ENCODE measurements around the gene AATF.

Gene AATF

DNA sequence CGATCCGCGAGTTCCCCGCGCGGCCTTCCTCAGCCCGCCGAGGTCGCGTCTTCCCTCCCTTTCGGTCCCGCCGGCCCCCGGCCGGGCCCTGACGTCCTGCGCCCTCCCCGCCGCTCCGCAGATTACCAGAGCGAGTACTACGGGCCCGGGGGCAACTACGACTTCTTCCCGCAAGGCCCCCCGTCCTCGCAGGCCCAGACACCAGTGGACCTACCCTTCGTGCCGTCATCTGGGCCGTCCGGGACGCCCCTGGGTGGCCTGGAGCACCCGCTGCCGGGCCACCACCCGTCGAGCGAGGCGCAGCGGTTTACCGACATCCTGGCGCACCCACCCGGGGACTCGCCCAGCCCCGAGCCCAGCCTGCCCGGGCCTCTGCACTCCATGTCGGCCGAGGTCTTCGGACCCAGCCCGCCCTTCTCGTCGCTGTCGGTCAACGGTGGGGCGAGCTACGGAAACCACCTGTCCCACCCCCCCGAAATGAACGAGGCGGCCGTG lies 6.1 kb upstream of the AATF start:
- no peak for DNase-seq

DNA sequence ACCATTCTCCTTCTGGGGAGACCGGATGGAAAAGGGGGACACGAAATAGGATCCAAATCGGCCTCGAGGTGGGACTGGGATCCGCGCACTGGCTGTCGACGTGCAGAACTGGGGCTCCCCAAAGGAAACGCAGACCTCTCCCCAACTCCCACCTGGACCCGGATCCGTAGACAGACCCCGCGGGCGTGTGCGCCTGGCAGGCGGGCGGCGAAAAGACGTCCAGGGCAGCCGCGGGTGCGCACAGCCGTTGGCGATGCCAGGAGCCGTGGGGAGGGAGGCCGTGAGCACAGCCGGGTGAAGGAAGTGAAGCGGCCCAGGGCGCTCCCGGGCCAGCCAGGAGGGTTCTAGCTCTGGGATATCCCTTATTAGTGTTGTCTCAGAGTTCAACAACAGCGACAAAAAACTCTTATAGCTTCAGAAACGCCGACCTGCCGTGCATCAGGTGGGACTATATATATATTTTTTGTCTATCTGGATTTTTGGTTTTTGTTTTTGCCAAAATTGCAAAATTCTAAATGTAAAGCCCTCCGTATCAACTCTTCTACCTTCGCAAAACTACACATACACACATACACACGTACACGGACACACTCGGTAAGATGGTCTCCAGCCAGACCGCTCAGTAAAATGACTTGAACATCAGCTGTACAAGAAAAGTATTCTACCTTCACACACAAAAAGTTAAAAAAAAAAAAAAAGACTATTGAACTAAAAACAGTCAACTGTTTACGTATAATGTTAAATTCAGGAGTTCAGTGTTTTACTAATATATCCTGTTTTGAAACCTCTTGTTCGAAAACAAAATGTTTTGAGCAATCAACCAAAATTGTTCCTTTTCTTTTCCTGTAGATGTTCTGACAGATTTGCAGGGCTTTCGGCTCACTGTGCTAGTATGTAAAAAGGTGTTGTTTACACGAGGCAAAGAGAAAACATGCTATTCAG lies 5.2 kb upstream of the AATF start:
- DNase-seq, result no peak

GRCh38 chr17:36944553-36944952 lies 4.2 kb upstream of the AATF start:
- DNase-seq, result no peak

GRCh38 chr17:36945140-36945539 lies 3.6 kb upstream of the AATF start:
- DNase-seq, result no peak

DNA sequence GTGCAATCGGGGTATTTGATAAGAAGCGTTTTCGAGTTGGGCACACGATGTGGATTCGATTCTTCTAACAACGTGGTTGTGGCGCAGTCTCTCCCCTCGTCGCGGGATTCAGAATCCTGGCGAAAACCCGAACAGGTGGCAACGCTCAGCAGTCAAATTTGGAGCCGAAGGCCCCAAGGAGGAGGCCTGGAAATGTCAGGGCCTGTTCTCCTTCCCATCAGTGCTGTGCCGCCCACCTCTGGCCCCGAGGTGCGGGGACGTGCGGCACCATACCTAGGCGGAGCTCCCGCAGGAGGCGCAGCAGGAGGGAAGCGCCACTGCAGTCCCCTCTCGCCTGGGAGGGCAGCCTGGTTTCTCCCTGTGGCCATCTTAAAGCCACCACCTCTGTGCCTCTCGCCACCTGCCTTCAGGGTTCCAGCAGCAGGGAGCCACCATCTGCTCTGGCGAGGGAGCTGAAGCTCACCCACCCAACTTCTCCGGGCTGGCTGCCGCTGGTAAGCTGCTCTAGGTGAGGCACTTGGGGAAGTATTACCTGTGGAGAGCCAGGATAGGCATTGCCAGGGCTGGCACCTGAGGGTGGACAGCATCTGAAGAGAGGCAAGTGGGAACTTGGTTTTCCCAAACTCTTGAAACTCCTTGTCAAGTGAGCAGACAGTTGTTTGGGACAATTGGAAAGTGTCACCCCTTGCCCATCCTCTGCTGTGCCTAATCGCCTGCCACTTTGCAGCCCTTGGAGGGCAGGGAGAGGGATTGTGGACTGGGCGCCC lies 2.6 kb upstream of the AATF start:
- DNase-seq, result no peak

- DNase-seq, result no peak
Observed at GRCh38 chr17:36946726-36947091, 2.0 kb upstream of the AATF start.

GRCh38 chr17:36947922-36948716 lies 635 bp upstream of the AATF start:
- DNase-seq, result no peak

DNA sequence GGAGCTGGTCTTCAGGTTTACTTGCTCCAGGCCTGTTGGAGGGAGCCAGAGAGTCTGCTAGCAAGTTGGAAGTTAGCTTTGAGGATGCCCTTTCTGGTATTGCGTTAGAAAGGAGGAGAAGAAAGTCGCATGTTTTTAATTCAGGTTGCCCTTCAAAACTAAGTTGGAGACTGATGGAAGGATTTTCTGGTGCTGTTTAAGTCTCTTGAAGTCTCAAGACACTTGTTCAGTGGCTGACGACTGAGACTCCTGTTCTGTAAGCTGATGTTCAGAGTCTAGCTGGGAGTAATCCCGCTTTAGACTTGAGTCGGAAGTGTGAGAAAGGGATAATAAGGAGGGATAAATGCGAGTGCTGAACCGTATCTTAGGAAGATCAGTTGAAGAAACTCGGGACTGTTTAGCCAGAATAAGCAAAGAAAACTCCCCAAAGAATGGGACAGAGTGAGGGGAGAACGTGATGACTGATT lies 740 bp downstream of the AATF start:
- no peak for DNase-seq

DNA sequence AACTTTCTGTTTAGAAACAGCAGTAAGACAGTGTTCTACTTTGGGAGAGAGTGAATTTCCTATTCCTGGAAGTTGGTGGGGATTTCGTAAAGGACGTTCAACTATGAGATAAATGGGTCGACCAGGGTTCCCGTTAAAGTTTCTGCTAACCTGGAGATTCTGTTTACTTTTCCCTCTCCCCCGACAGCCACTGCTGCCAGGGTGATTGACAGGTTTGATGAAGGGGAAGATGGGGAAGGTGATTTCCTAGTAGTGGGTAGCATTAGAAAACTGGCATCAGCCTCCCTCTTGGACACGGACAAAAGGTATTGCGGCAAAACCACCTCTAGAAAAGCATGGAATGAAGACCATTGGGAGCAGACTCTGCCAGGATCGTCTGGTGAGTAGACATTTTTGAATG lies 1.3 kb downstream of the AATF start:
- DNase-seq, result no peak

DNA sequence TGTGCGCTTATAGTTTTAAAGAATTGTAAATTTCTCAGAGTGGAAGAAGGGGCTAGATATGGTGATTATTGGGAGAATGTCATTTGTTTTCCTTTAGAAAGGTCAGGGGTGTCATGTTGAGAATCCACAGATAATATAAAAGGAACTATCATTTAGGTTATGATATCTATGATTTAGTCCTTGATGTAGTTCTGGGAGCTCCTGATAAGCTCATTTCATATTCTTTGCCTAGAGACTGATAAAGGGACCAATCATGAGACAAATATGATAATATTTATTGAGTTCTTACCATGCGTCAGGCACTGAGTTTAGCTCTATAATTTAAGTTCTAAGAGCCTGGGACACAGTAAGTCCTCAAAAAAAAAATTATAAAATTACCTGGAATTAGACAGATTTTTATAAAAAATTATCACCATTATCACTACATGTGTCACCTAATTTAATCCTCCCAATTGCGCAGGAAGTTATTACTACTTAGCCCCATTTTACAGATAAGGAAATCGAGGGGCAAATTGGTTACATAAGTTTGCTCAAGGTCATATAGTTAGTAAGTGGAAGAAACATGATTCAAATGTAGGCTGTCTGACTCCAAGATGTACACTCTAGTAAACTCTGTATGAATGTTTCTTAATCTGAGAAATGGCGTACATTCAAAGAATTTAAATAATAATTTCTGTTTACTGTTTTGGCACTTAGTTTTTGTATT lies 2.5 kb downstream of the AATF start:
- no peak for DNase-seq

GRCh38 chr17:36971508-36971907 lies 22.8 kb downstream of the AATF start:
- no peak for DNase-seq

GRCh38 chr17:36972186-36972700 lies 23.5 kb downstream of the AATF start:
- no peak for DNase-seq

- no peak for DNase-seq
Observed at GRCh38 chr17:36972905-36973304, 24.2 kb downstream of the AATF start.

GRCh38 chr17:36975922-36976515 lies 27.3 kb downstream of the AATF start:
- no peak for DNase-seq

- DNase-seq, result no peak
Observed at GRCh38 chr17:36977066-36977465, 28.3 kb downstream of the AATF start.

DNA sequence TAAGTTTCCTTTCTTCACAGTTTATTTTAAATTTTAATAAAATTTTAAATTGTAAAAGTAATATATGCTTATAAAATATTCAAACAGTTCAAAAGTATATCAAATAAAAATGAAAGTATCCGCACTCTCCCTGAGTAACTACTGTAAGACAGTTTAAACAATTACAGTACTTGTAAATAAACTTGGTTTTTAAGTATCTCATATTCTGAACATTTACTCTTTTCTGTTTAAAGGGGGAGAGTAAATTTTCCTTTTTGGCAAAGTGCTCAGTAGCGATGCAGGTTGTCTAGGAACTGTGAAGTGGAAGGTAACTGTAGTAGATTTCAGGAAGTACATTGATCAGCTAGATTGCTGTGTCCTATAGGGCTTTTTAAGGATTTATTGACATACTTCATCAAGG lies 28.8 kb downstream of the AATF start:
- no peak for DNase-seq

DNA sequence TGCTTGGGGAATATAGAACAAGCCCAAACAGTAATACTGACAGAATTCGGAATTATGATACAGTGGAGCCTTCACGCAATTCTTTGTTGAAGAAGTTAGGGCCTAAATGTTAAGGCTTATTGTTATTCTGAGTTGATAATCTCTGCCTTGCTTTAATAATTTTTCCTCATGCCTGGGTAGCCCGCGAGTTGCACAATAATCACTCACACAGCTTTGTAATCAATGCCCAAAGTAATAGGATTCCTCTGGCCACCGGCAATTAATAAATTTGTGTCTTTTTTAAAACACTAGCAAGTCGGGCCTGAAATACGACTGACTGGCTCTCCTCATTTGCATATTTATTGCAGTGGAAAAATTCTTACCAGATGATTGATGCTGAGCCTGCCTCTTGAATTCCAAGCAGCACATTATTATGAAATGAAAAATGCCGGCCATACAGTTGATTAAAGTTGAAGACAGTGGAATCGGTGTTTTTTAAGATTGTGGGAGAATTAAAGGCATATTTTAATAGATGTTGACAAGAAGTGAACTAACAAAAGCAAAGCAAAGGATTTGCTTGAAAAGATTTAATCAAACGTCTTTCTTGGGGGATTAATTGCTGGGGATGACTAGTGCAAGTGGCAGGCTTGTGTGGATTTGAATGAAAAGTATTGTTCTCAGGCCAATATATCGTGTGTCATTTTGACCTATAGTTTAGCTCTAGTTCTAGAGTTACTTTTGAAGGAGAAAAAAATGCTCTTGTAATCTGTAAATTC lies 30.2 kb downstream of the AATF start:
- DNase-seq, result no peak

DNA sequence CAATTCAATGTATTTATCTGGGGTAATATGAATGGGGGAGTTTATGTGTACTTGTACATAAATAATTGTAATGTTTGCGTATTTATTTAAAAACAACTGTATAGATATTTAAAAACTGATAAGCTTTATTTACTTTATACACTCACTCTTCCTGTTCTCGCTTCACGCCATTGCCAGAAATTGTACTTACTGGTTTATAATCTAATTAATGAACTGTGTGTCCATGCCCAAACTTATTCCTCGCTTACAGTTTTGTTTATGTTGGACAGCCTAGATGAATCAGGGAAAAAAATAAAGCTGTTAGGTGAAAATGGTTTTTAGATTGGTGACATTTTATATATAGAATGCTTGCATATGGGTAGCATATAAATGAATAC lies 30.8 kb downstream of the AATF start:
- DNase-seq, result no peak

DNA sequence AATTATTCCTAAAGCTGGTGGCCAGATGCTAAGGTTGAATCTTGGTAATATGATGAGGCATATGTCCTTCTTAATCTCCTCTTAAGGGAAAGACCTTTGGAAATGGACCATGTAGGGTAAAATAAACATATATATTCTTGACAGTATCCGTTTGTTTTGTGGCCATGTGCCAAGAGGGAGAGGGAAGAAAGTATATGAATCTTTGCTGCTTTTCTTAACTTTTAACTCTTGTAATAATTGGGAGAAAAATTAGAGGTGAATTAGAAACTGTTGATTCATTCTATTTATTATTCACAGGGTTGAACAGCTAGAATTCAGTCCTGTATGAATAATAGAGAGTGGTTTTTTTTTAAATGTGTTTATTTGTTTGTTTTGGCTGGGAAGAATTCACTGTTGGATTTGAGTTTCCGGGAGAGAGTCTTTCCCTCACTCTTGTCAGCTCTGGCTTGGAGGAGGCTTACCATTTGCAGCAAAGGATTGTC lies 31.6 kb downstream of the AATF start:
- no peak for DNase-seq

DNA sequence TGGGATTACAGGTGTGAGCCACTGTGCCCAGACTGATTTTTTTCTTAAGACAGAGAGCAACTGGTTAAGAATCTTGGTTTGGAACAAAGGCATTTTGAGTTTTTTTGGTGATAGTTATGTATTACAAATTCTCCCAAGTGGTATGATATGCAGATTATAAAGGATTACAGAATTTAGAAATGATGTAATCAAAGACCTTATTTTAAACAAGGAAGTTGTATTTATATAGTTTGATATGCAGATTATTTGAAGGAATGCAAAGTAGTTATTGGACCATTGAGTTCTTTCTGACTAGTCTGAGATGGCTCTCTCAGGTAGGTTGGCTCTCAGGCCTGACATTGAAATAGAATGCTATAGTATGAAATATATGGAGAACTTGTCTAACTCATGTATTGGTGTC lies 34.9 kb downstream of the AATF start:
- DNase-seq, result no peak

DNA sequence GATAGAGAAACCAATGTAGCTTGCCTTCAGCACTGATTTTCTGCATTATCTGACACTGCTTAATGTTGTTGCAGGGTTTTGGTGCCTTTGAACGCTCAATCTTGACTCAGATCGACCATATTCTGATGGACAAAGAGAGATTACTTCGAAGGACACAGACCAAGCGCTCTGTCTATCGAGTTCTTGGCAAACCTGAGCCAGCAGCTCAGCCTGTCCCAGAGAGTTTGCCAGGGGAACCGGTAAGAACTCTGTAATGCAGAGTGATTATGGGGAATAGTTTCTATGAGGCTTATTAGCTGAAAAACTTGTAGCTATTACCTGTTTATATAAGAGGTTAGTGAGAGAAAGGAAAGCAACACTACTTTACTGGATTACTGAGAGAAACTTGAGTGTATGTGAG lies 40.4 kb downstream of the AATF start:
- no peak for DNase-seq

All from activated CD4-positive, alpha-beta T cell treated with anti-CD3 and anti-CD28 coated beads, Interleukin-2, amount 50 U/mL, for 4 hours (primary cell).